NCI-H510A (cell line): ENCODE measurements around the gene NECAB3.

Experiments
- DNase-seq: peaks from one replicate; lab custom pipeline; 2025; lab: John Stamatoyannopoulos, UW

The NECAB3 gene

DNA sequence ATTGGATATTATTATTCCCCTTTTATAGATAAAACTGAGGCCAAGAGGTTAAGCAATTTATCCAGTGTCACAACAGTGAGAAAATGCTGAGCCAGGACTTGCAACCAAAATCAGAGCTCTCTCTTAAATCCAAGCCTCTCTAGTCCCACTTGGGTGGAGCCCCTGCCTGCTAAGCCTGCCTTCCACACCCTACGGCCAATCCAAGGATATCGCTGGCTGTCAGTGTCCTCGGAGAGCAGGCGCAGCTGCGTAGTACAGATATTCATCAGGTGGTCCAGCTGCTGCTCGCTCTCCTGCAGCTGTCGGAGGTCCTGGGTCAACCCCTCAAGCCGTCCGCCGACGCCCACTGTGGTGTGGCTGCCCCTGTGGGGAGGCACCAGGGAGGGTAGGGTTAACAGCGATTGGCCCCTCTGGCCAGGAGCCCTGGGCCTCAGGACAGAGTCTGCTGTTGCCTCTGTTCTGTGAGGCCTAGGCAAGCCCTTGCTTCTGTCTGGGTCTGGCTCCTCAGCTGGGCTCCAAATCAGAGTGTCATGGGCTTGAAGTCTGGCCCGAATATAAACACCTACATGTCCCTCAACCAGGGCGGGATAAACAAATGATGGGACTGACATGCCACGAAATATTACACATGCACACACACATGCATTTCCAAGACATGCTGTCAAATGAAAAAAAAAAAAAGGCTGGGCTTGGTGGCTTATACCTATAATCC lies 3.9 kb upstream of the NECAB3 start:
- DNase-seq = no peak

GRCh38 chr20:33676652-33677645 lies 2.7 kb upstream of the NECAB3 start:
- DNase-seq = no peak

GRCh38 chr20:33676121-33676520 lies 1.9 kb upstream of the NECAB3 start:
- DNase-seq = no peak

GRCh38 chr20:33675136-33675959 lies 1.1 kb upstream of the NECAB3 start:
- DNase-seq = no peak

DNA sequence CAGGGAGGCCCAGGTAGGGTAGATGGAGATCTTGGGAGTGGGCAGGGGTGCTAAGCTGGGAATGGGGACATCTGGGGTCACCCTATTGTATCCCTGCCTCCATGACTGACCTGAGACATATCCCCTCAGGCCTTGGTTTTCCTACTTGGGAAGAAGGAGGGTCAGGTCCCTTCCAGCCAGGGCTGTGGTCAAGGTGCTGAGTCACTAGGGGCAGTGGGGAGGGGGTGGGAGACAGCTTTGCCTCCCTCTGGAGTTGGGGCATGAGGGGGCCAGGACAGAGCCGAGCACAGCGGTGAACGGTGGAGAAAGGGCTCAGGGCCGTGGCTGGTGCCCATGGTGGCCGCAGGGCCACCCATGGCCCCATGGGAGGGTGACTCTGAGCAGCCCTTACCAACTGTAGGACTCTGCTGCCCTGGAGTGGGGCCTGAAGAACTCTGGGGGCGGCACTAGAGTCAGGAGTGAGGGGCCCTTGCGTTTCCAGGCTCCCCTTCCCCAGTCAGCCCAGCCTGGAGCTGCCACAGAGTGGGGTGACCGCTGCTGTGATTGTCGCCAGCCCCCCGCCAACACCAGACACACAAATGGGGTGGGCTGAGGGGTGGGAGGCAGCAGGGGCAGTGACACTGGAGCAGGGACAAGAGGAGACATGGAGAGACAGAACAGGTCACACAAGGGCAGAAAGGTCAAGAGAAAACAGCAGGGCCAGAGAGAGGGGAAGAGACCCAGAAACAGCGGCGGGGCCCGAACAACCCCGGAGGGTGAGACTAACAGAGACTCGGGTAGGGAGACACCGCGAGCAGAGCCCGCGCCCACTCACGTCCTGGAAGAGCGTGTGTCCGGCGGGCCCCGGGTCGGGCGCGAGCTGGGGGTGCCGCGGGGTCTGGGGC lies 576 bp downstream of the NECAB3 start:
- no peak for DNase-seq

- DNase-seq = no peak
Observed at GRCh38 chr20:33673114-33673409, 1.2 kb downstream of the NECAB3 start.

DNA sequence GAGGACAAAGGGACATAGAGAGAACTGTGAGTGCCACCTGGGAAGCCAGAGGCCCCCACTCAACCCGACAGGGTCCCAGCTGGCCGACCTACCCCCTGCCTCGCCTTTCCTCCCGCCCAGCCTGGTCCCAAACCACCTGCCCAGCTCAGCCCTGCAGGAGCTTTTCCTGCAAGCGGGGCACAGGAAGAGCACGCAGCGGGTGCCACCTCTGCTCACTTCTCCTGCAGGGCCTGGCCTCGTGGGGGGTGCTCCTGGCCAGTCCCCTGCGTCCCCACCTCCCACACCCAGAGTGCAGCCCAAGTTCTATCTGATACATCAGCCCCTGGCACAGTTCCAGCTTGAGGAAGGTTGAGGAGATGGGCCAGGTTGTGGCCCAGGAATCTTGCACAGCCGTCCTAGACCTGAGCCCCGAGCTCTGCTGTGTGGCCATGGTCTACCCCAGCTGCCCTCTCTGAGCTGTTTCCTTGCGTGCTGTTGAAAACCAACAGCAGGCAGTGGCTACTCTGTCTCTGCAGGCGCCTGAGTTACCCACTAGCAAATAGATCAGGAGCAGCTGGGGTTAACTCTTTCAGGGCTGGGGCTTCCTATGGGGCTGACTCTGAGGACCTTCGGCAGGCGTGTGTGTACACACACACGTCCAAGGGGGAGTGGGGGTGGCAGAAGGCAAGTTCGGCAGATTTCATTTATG lies 1.7 kb downstream of the NECAB3 start:
- DNase-seq = no peak

- DNase-seq = no peak
Observed at GRCh38 chr20:33671573-33672288, 2.5 kb downstream of the NECAB3 start.

DNA sequence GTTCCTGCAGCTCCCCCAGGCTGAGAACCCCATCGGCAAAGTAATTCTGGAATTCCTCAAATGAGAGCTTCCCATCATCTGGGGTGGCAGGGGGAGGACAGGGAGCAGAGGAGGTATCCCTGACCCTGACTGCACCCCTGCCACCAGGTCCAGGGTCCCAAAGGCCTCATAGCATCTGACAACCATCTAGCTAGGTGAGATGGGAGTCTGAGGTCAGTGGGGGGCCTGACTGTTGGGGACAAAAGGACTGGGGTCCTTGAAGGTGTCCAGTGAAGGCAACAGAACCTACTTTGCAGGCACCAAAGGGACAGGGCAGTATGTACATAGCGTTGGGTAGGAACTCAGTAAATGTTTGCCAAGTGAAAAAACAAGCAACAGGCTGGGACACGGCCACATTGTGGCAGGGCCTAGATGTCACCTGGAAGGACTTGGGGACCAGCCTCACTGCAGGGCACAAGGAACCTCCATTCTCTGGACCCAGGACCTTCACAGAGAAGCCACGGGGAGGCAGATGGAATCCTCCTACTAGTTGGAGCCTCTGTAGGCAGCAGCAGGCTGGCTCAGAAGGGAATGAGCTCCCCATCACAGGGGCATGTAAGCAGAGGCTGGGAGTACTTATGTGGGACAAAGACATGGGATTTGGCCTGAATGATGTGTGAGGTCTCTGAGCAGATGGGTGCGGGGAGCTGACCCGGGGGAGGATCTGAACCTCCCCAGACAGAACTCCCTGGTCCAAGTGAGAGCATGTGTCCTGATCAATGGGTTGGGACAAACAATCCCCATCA lies 3.3 kb downstream of the NECAB3 start:
- DNase-seq = no peak

DNA sequence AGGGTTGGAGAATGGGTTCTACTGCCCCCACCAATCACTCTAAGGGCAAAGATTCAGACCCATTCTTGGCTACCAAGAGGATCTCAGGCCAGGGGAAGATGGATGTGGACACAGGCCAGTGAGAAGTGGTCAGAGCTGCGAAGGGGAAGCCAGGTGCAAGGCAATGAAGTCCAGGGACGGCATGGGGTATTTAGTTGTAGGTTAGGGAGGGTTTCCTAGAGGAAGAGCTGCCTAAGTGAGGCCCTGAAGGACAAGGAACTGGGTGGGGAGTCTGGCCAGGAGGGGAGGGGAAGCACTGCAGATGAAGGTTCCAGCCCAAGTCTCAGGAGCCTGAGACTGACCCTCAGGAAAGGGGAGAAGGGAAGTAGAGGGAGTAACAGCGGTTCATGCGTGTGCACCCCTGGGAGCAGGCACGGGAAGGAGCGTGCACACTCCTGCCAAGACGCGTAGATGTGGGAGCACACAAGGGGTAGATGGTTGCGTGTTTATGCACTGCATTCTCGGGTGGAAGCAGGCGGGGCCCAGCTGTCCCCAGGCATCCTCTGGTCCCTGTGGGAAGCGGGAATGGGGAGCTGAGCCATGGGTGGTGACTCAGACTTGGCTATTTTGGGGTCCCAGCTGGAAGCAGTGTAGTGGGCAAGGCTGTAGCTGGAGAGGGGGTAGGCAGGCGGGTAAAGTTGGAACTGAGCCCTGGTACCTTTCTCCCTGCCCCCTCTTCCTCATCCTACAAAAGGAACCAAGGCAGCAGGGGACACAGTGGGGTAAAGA lies 4.2 kb downstream of the NECAB3 start:
- DNase-seq = no peak

DNA sequence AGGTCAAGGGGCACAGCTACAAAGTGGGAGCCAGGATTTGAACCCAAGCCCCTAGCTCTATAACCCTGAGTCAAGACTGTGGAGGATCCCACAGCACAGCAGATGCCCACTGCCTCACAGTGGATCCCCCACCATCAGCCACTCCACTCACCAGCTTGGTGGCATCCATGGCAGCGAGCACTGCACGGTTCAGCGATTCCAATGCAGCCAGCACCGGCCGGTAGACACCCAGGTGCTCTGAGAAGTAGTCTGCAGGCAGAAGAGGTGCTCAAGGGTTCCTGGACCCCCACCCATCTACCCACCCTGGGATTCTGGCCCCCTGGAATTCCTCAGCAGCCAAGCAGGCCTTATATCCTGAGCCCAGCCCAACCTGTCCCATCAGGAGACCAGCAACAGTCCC lies 5.0 kb downstream of the NECAB3 start:
- DNase-seq = no peak

GRCh38 chr20:33668466-33669155 lies 5.6 kb downstream of the NECAB3 start:
- no peak for DNase-seq

GRCh38 chr20:33667676-33668465 lies 6.4 kb downstream of the NECAB3 start:
- peak; percentile 36 for DNase-seq

- DNase-seq = no peak
Observed at GRCh38 chr20:33667245-33667675, 7.0 kb downstream of the NECAB3 start.

DNA sequence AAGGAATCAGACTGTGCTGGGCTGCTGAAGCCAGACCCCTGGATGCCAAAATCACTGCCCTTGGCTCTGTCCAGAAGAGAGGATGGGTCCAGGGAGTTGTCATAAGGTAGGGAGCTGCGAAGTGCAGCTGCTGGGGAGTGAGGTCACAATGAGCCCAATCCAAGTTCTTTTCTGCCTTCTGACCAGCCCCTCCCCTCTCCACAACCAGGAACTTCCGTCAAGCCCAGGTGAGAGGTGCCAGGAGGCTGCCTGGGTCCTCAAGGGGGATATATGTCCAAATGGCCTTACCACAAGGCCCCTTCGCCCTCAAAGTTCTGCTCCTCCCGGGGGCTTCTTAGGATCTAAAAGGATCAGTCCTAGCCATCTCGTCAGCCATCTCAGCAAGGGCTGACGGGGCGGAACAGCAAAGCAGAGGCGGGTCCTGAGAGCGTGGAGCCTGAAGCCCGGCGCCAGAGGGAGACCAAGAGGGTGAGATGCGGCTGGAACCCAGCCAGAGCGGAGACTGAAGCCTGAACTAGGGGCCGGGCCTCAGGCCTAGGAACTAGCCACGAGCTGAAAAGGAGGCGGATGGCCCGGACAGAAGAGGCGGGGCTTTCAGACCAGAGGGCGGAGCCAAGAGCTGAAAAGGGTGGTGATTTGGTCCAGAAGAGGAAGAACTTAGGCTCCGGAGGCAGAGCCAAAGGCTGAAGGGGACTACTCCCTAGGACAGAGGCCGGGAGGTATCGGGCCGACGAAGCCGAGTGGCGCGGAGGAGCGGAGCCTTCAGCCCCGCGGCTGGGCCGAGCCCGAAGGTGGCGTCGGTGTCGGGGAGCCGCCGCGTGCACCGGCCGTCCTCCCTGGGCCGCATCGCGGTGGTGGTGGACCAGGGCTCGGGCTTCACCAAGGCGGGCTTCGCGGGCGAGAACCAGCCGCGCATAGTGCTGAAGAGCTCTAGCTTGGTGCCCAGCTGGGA lies 7.7 kb downstream of the NECAB3 start, which contains the start of gene ACTL10:
TSS of gene ACTL10 (plus strand) at position 651 of the 952 bp plus-strand sequence. CDS start 555 bp downstream, outside the sequence.
- DNase-seq = peak; percentile 93

DNA sequence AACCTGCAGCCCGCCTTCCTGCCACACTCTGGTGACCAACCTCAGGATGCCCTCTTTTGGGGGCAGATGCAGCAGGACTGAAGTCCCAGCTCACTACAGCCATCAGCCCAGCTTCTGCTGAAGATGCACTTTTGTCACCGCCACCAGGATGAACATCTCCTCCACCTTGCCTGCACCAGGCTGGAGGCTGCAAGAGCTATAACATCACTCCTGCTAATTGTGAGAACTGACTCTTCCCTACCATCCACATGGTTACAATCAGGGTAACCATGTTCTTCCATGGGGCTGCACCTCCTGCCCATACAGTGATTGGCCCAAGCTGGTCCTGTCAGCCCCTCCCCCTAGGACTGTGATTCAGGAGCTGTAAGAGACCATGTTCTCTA lies 9.5 kb downstream of the NECAB3 start:
- DNase-seq = peak; percentile 37
